GM15510 (cell line): ENCODE data around the gene ARHGAP15.

Experiments used
- POLR2A ChIP-seq: IDR thresholded peaks from 3 replicates; pipeline ENCODE4 v1.6.1; 2011; ENCODE audit warnings: borderline replicate concordance; ENCODE audit not compliant: insufficient read length; ENCODE audit errors: extremely low read depth

ARHGAP15 gene

GRCh38 chr2:143802242-143802641 is 673.0 kb downstream of the ARHGAP15 start:
- TF ChIP-seq POLR2A = no peak

- TF ChIP-seq POLR2A = no peak
Observed at GRCh38 chr2:143802871-143803650, 673.8 kb downstream of the ARHGAP15 start.

- TF ChIP-seq POLR2A = no peak
Observed at GRCh38 chr2:143803936-143804335, 674.7 kb downstream of the ARHGAP15 start.

GRCh38 chr2:143805666-143806065 is 676.4 kb downstream of the ARHGAP15 start:
- no peak for TF ChIP-seq POLR2A

GRCh38 chr2:143807192-143807591 is 678.0 kb downstream of the ARHGAP15 start:
- no peak for TF ChIP-seq POLR2A

GRCh38 chr2:143807671-143808070 is 678.5 kb downstream of the ARHGAP15 start:
- TF ChIP-seq POLR2A = no peak

GRCh38 chr2:143808166-143808565 is 678.9 kb downstream of the ARHGAP15 start:
- TF ChIP-seq POLR2A = no peak

- TF ChIP-seq POLR2A = no peak
Observed at GRCh38 chr2:143815082-143815481, 685.9 kb downstream of the ARHGAP15 start.

- no peak for TF ChIP-seq POLR2A
Observed at GRCh38 chr2:143816916-143817315, 687.7 kb downstream of the ARHGAP15 start.
